ENCODE measurements around the gene MRPS34. TPM values are rescaled to one million over a fixed set of nuclear protein-coding genes. Genes with fewer than 3 reads are reported as not detected.

The MRPS34 gene
- total RNA-seq, 2 donors from 2014 or later, result 97.4 to 125 TPM

DNA sequence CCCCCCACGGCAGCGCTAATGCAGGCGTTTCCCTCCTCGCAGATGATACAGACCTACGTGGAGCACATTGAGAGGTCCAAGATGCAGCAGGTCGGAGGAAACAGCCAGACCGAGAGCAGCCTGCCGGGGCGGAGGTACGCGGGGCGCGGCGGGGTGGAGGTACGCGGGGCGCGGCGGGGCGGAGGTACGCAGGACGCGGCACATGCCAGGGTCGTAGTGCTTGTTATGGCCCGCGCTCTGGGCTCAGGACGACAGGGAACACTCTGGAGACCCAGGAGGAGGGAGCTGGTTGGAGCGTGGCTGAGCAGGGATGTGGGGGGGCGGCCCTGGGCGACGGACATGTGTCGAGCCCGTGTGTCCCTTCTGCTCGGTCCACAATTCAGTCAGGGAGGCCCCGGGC lies 43.5 kb downstream of the MRPS34 start:
- peaks cover 0 to 33% of the 10 kb centered on the region in 2 donors for H3K36me3 ChIP-seq
- TF ChIP-seq POLR2AphosphoS5 (IDR thresholded peaks at IDR 0.05) (no peak), POLR2A (IDR thresholded peaks at IDR 0.05) (no peak)
- TF ChIP-seq, protein P1, sequence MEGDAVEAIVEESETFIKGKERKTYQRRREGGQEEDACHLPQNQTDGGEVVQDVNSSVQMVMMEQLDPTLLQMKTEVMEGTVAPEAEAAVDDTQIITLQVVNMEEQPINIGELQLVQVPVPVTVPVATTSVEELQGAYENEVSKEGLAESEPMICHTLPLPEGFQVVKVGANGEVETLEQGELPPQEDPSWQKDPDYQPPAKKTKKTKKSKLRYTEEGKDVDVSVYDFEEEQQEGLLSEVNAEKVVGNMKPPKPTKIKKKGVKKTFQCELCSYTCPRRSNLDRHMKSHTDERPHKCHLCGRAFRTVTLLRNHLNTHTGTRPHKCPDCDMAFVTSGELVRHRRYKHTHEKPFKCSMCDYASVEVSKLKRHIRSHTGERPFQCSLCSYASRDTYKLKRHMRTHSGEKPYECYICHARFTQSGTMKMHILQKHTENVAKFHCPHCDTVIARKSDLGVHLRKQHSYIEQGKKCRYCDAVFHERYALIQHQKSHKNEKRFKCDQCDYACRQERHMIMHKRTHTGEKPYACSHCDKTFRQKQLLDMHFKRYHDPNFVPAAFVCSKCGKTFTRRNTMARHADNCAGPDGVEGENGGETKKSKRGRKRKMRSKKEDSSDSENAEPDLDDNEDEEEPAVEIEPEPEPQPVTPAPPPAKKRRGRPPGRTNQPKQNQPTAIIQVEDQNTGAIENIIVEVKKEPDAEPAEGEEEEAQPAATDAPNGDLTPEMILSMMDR (IDR thresholded peaks at IDR 0.05), result no peak
- H3K27ac ChIP-seq, result no peak overlapping the region
- no peaks in the 10 kb centered on the region for H3K9me3 ChIP-seq
- H3K27me3 ChIP-seq (replicated peaks; ENCODE audit: insufficient read depth), result no peaks in the 10 kb centered on the region
- H3K4me1 ChIP-seq (replicated peaks), result no peaks in the 10 kb centered on the region
- no peak overlapping the region for H3K4me3 ChIP-seq
- intact Hi-C loops (cut with DNase I), result no loop called here
- WGBS, result 95% methylated on average over 35 of the region's 35 CpGs
- DNase-seq (ENCODE audit: low spot score), result no peak

DNA sequence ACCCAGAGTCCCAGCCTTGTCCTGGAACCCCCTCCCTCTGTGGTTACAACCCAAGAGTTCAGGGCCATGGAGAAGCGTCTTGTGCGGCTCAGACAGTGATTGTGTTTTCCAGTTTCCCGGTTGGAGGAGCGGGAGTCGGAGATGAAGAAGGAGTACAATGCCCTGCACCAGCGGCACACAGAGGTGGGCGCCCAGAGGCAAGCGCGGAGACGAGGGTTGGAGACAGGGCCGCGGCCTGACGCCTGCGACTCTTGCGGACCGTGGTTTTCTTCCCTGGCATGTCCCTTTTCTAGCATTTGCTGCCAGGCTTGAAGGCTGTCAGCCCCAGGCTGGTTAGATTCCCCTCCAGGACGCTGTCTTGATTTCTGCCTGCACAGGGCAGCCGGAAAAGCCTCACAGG lies 43.9 kb downstream of the MRPS34 start:
- intact Hi-C loops (cut with DNase I), result no loop called here
- Histone ChIP-seq H3K27ac (no peak overlapping the region), H3K4me1 (replicated peaks) (no peaks in the 10 kb centered on the region), H3K27me3 (replicated peaks; ENCODE audit: insufficient read depth) (no peaks in the 10 kb centered on the region), H3K4me3 (no peak overlapping the region), H3K9me3 (no peaks in the 10 kb centered on the region), H3K36me3 (peaks cover 0 to 30% of the 10 kb centered on the region in 2 donors)
- 95% methylated on average over 18 of the region's 18 CpGs for WGBS
- TF ChIP-seq, protein P1 (IDR thresholded peaks at IDR 0.05), result no peak
- TF ChIP-seq POLR2AphosphoS5 (IDR thresholded peaks at IDR 0.05) (no peak), POLR2A (IDR thresholded peaks at IDR 0.05) (no peak)
- DNase-seq (ENCODE audit: low spot score), result no peak

DNA sequence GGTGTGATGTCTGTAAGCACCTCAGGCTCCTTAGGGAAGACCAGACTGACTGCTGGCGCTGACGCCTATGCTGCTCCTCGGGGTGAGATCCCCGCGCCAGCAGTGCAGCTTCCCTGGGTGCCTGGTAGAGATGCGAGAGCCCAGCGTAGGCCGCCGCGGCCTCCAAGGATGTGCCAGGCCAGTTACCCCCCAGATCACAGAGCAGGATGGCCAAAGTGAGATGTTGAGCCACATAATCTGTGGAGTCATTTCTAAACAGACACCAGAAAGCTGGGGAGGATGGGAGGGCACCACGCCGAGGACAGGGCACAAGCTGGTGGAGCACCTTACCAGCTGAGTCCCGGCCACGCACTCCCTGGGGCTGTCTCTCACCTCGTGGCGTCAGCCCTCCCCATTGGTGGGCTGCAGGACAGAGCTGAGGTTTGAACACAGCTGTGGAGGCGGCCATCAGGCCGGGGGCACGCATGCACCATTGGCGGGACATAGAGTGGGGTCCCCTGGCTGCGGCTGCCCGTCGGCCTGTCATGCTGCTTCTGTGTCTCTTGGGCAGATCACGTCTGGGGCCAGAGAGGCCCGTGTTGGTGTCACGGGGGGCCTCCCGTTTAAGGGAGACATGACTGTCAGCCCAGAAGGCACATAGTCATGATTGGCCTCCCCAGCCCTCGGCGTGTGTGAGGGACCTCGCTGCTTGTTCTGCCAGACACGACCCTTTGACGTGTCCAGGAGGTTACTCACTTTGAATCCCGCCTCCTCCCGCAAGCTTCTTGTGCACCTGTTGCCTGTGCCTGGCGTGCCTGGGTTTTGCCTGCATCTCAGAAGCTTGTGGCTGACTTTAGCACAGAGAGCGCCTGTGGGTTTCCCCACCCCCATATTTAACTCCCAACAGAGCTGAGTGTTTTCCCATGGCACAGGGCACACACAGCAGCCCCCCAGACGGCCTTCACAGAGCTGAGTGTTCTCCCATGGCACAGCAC lies 45.0 kb downstream of the MRPS34 start:
- WGBS, result 91% methylated on average over 37 of the region's 37 CpGs
- H3K4me3 ChIP-seq, result no peak overlapping the region
- no peak for DNase-seq (ENCODE audit: low spot score)

DNA sequence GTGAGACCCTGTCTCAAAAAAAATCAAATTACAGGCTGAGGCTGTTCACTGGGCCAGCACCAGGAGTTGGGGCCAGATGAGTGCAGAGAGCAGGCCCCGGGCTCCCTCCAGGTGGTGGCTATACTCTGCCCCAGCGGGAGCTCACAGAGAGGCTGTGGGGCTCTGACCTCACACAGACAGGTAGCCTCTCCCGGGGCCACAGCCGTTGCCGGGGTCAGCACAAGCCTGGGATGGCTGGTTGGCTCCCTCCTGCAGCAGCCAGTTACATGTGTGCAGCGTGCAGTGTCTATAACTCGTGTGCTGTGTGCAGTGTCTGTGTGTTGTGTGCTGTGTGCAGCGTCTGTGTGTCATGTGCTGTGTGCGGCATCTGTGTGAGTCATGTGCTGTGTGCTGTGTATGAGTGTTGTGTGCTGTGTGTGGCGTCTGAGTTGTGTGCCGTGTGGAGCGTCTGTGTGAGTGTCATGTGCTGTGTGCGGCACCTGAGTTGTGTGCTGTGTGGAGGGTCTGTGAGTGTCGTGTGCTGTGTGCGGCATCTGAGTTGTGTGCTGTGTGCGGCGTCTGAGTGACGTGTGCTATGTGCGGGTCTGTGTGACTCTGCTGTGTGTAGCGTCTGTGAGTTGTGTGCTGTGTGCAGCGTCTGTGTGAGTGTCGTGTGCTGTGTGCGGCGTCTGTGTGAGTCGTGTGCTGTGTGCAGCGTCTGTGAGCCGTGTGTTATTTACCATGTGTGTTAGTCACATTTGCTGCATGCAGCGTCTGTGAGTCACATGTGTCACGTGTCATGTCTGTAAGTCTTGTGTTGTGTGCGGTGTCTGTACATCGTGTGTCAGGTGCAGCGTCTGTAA lies 46.1 kb downstream of the MRPS34 start:
- Histone ChIP-seq H3K27me3 (replicated peaks; ENCODE audit: insufficient read depth) (no peaks in the 10 kb centered on the region), H3K9me3 (no peaks in the 10 kb centered on the region), H3K4me1 (replicated peaks) (peaks cover 7% of the 10 kb centered on the region), H3K36me3 (peaks cover 0 to 22% of the 10 kb centered on the region in 2 donors), H3K4me3 (no peak overlapping the region), H3K27ac (no peak overlapping the region)
- 93% methylated on average over 30 of the region's 32 CpGs for WGBS
- intact Hi-C loops (cut with DNase I), result no loop called here
- DNase-seq (ENCODE audit: low spot score), result no peak
- TF ChIP-seq POLR2A (IDR thresholded peaks at IDR 0.05), result no peak
- no peak for TF ChIP-seq POLR2AphosphoS5 (IDR thresholded peaks at IDR 0.05)
- TF ChIP-seq, protein P1 (IDR thresholded peaks at IDR 0.05), result no peak

More for the DNA sequence above, 45.0 kb downstream of the MRPS34 start:
- Histone ChIP-seq H3K27me3 (replicated peaks; ENCODE audit: insufficient read depth) (no peaks in the 10 kb centered on the region), H3K27ac (no peak overlapping the region), H3K4me1 (replicated peaks) (no peaks in the 10 kb centered on the region), H3K36me3 (peaks cover 0 to 22% of the 10 kb centered on the region in 2 donors), H3K9me3 (no peaks in the 10 kb centered on the region)
- intact Hi-C loops (cut with DNase I), result no loop called here
- TF ChIP-seq, protein P1 (IDR thresholded peaks at IDR 0.05), result no peak
- TF ChIP-seq POLR2A (IDR thresholded peaks at IDR 0.05), result no peak
